H9 (cell line): Measurements from ENCODE around the gene ZNF616. TPM values are rescaled to one million over a fixed set of nuclear protein-coding genes. Genes with fewer than 3 reads are reported as not detected.

ENCODE experiments used
- DNase-seq: peaks from one replicate; pipeline ENCODE4 v3.0.0-alpha.2; 2017
- H2AFZ ChIP-seq: one replicate; pipeline ENCODE4 v1.6.1; 2013; ENCODE audit warnings: mild to moderate bottlenecking, low read length, control low read depth, moderate library complexity
- H2AK5ac ChIP-seq: 2 replicates; pipeline ENCODE4 v1.6.1; 2013; ENCODE audit warnings: low read length, control low read depth, mixed read lengths; ENCODE audit not compliant: insufficient read length
- H2BK120ac ChIP-seq: one replicate; pipeline ENCODE4 v1.6.1; 2013; ENCODE audit warnings: low read depth, mild to moderate bottlenecking, low read length, control low read depth, inconsistent platforms; ENCODE audit not compliant: poor library complexity, severe bottlenecking
- H2BK12ac ChIP-seq: 2 replicates; pipeline ENCODE4 v1.6.1; 2013; ENCODE audit warnings: low read length, control low read depth, mixed read lengths, low read depth; ENCODE audit not compliant: insufficient read length
- H2BK15ac ChIP-seq: 2 replicates; pipeline ENCODE4 v1.6.1; 2013; ENCODE audit warnings: low read depth, low read length, control low read depth
- H2BK20ac ChIP-seq: one replicate; pipeline ENCODE4 v1.6.1; 2013; ENCODE audit warnings: low read depth, mild to moderate bottlenecking, low read length, control low read depth, inconsistent platforms; ENCODE audit not compliant: poor library complexity, severe bottlenecking
- H2BK5ac ChIP-seq: 2 replicates; pipeline ENCODE4 v1.6.1; 2013; ENCODE audit warnings: low read length, control low read depth, mixed read lengths; ENCODE audit not compliant: insufficient read length
- H3K14ac ChIP-seq: 2 replicates; pipeline ENCODE4 v1.6.1; 2013; ENCODE audit warnings: low read length, control low read depth; ENCODE audit not compliant: insufficient read depth
- H3K18ac ChIP-seq: 2 replicates; pipeline ENCODE4 v1.6.1; 2013; ENCODE audit warnings: low read depth, mild to moderate bottlenecking, mixed read lengths, low read length, control low read depth; ENCODE audit not compliant: insufficient read length
- H3K23ac ChIP-seq: 2 replicates; pipeline ENCODE4 v1.6.1; 2013; ENCODE audit warnings: low read length, control low read depth, mixed read lengths, low read depth; ENCODE audit not compliant: insufficient read length
- H3K23me2 ChIP-seq: 2 replicates; pipeline ENCODE4 v1.6.1; 2013; ENCODE audit warnings: low read depth, mild to moderate bottlenecking, mixed read lengths, low read length, control low read depth; ENCODE audit not compliant: insufficient read length, poor library complexity, severe bottlenecking
- H3K27ac ChIP-seq: 2 replicates; pipeline ENCODE4 v1.5.1; 2013; ENCODE audit warnings: low read length, control low read depth, mixed read lengths, low read depth; ENCODE audit not compliant: insufficient read length
- H3K27me3 ChIP-seq: 2 replicates; pipeline ENCODE4 v1.6.1; 2013; ENCODE audit warnings: low read length, control low read depth, inconsistent platforms; ENCODE audit not compliant: insufficient read depth
- H3K4ac ChIP-seq: 2 replicates; pipeline ENCODE4 v1.6.1; 2013; ENCODE audit warnings: low read depth, mild to moderate bottlenecking, control low read depth, inconsistent platforms, low read length, moderate library complexity
- H3K4me1 ChIP-seq: 2 replicates; pipeline ENCODE4 v1.6.1; 2013; ENCODE audit warnings: low read length, control low read depth, inconsistent platforms; ENCODE audit not compliant: insufficient read depth
- H3K4me2 ChIP-seq: 2 replicates; pipeline ENCODE4 v1.6.1; 2013; ENCODE audit warnings: low read length, control low read depth, mixed read lengths; ENCODE audit not compliant: insufficient read length, insufficient read depth
- H3K56ac ChIP-seq: 2 replicates; pipeline ENCODE4 v1.6.1; 2013; ENCODE audit warnings: low read depth, mild to moderate bottlenecking, mixed read lengths, low read length, control low read depth; ENCODE audit not compliant: insufficient read length
- H3K79me1 ChIP-seq: 2 replicates; pipeline ENCODE4 v1.6.1; 2013; ENCODE audit warnings: low read depth, mild to moderate bottlenecking, moderate library complexity, low read length, control low read depth, inconsistent platforms; ENCODE audit not compliant: insufficient read depth, poor library complexity, severe bottlenecking
- H3K79me2 ChIP-seq: 2 replicates; pipeline ENCODE4 v1.6.1; 2013; ENCODE audit warnings: low read length, control low read depth, inconsistent platforms; ENCODE audit not compliant: insufficient read depth
- H3K9ac ChIP-seq: 2 replicates; pipeline ENCODE4 v1.6.1; 2013; ENCODE audit warnings: low read length, control low read depth, mixed read lengths; ENCODE audit not compliant: insufficient read length; ENCODE audit errors: extremely low read depth
- H3K9me3 ChIP-seq: one replicate; pipeline ENCODE4 v1.6.1; 2013; ENCODE audit warnings: low read depth, low read length, inconsistent platforms; ENCODE audit not compliant: control insufficient read depth
- H3T11ph ChIP-seq: one replicate; pipeline ENCODE4 v1.6.1; 2013; ENCODE audit warnings: mild to moderate bottlenecking, low read length, control low read depth, inconsistent platforms
- H4K20me1 ChIP-seq: one replicate; pipeline ENCODE4 v1.6.1; 2013; ENCODE audit not compliant: control insufficient read depth, insufficient read length, insufficient read depth
- H4K5ac ChIP-seq: 2 replicates; pipeline ENCODE4 v1.6.1; 2013; ENCODE audit warnings: low read depth, mild to moderate bottlenecking, mixed read lengths, low read length, control low read depth; ENCODE audit not compliant: insufficient read length
- H4K8ac ChIP-seq: replicated peaks from 2 replicates; pipeline ENCODE4 v1.6.1; 2013; ENCODE audit warnings: low read length, control low read depth, mixed read lengths, low read depth; ENCODE audit not compliant: insufficient read length
- H4K91ac ChIP-seq: 2 replicates; pipeline ENCODE4 v1.6.1; 2013; ENCODE audit warnings: low read depth, mild to moderate bottlenecking, moderate library complexity, mixed read lengths, low read length, control low read depth; ENCODE audit not compliant: insufficient read length
- H3K27ac Mint-ChIP-seq, 3 experiments: 2 replicates in 2 of 3; 3 replicates in 1 of 3; pipeline ENCODE4 v1.8.0; 2020 to 2021; ENCODE audit warnings: mixed read lengths in 3 of 3, mild to moderate bottlenecking in 1 of 3, moderate library complexity in 1 of 3
- H3K27me3 Mint-ChIP-seq: 2 replicates; pipeline ENCODE4 v1.8.0; 2021; ENCODE audit warnings: low read depth, mild to moderate bottlenecking, moderate library complexity, mixed read lengths
- H3K36me3 Mint-ChIP-seq, 3 experiments: 2 replicates in 2 of 3; 3 replicates in 1 of 3; pipeline ENCODE4 v1.8.0; 2020 to 2021; ENCODE audit warnings: low read depth in 3 of 3, mixed read lengths in 3 of 3; ENCODE audit not compliant: insufficient read depth in 1 of 3
- H3K4me1 Mint-ChIP-seq, 2 experiments: 2 replicates each; pipeline ENCODE4 v1.8.0; 2020; ENCODE audit warnings: mixed read lengths in 2 of 2
- H3K4me3 Mint-ChIP-seq, 2 experiments: 2 replicates in 1 of 2; 3 replicates in 1 of 2; pipeline ENCODE4 v1.8.0; 2020 to 2021; ENCODE audit warnings: mild to moderate bottlenecking in 2 of 2, mixed read lengths in 2 of 2, moderate library complexity in 1 of 2
- H3K9me3 Mint-ChIP-seq, 2 experiments: 2 replicates in 1 of 2; 3 replicates in 1 of 2; pipeline ENCODE4 v1.8.0; 2020; ENCODE audit warnings: mild to moderate bottlenecking in 2 of 2, mixed read lengths in 2 of 2, moderate library complexity in 1 of 2
- CTCF ChIP-seq: fragments of 200-600 bp; sonication (generic); conservative IDR thresholded peaks from 3 replicates; pipeline ENCODE4 v1.8.0; 2021; ENCODE audit warnings: antibody characterized with exemption, mild to moderate bottlenecking
- WGBS: extraction: QIAGEN DNeasy Blood & Tissue Kit; methylation state at CpG from one replicate; pipeline ENCODE4 v1.1.7; 2013; ENCODE audit warnings: missing lambda C conversion rate, low lambda C conversion rate, mixed read lengths; ENCODE audit not compliant: insufficient read length; ENCODE audit errors: extremely low coverage; 5-methylcytosine and 5-hydroxymethylcytosine counted together
- total RNA-seq: library from RNA; stranded (reverse); gene quantifications from 2 replicates; pipeline ENCODE4 v1.2.1, GENCODE V29; 2021

Gene ZNF616
- total RNA-seq, 1 experiment from 2014 or later, result 32.0 TPM

- Histone ChIP-seq H3K56ac (no peak overlapping the region), H3K4me1 (peaks cover 2% of the 10 kb centered on the region; the same call in 1 of the 2 replicates), H3K9ac (no peak overlapping the region), H3K9me3 (no peaks in the 10 kb centered on the region), H2BK15ac (no peak overlapping the region), H4K20me1 (no peaks in the 10 kb centered on the region), H2BK12ac (no peak overlapping the region), H3K23me2 (no peaks in the 10 kb centered on the region), H2BK20ac (no peak overlapping the region), H3K4ac (no peak overlapping the region), H4K91ac (no peak overlapping the region), H4K5ac (no peak overlapping the region), H3K4me2 (no peak overlapping the region), H2AK5ac (no peak overlapping the region), H2AFZ (no peak overlapping the region), H2BK5ac (no peak overlapping the region), H3T11ph (no peak overlapping the region), H3K27ac (no peak overlapping the region), H3K18ac (no peak overlapping the region), H3K14ac (no peak overlapping the region), H3K27me3 (no peaks in the 10 kb centered on the region), H4K8ac (no peak overlapping the region), H2BK120ac (no peak overlapping the region), H3K23ac (no peak overlapping the region), H3K79me1 (no peaks in the 10 kb centered on the region), H3K79me2 (no peaks in the 10 kb centered on the region)
- 0 out of 7 replicates have a peak, but pooled peaks cover 0 to 6% (median 0%) of the 10 kb centered on the region in 3 experiments for H3K36me3 Mint-ChIP-seq
- WGBS, result no CpG with 5 or more reads among the region's 10 CpGs
- peaks cover 4 to 9% of the 10 kb centered on the region in 2 experiments; a peak in 3 of 5 replicates for H3K9me3 Mint-ChIP-seq
- no peak overlapping the region; a peak in 1 of 5 replicates for H3K4me3 Mint-ChIP-seq
- peak overlapping the region in 2 of 3 experiments; percentile 16 to 33; a peak in 1 of 7 replicates for H3K27ac Mint-ChIP-seq
- H3K27me3 Mint-ChIP-seq, result no peaks in the 10 kb centered on the region; the same call in none of the 2 replicates
- no peak for TF ChIP-seq CTCF
- H3K4me1 Mint-ChIP-seq, result peaks cover 13 to 18% of the 10 kb centered on the region in 2 experiments
- DNase-seq, result no peak
Measured at GRCh38 chr19:52176574-52176973, 36.8 kb upstream of the ZNF616 start.
